T47D (cell line): Measurements from ENCODE around the gene AKNAD1.
"Not testable (repeated sequence)": the region's sequence is repeated elsewhere in the genome, so short reads cannot be mapped to it uniquely, and the experiment has no call there.

Source experiments
- DNase-seq, 2 experiments: peaks; one replicate each; pipeline versions ENCODE4 v3.0.0 to v3.0.0-alpha.2; 2011 to 2012; ENCODE audit warnings: low read depth in 1 of 2, low spot score in 1 of 2
- JUND ChIP-seq: IDR thresholded peaks from 2 replicates; pipeline ENCODE4 v1.6.1; 2012; ENCODE audit warnings: low read depth
- in situ Hi-C: cut with HindIII; loops from 2 replicates; pipeline ENCODE4 v1.10.0; 2016; ENCODE audit warnings: low sequenced_read_pairs, low pct_unique_long_range_greater_than_20kb

AKNAD1 gene

GRCh38 chr1:108816049-108816893 lies 40.6 kb downstream of the AKNAD1 start:
- TF ChIP-seq JUND: no peak
- no peak for DNase-seq
- in situ Hi-C loops: no loop called here

- TF ChIP-seq JUND: no peak
- in situ Hi-C loops: no loop called here
- DNase-seq: no peak
Observed at GRCh38 chr1:108815566-108815965, 41.3 kb downstream of the AKNAD1 start.

GRCh38 chr1:108814343-108815125 lies 42.4 kb downstream of the AKNAD1 start:
- DNase-seq: no peak
- no peak for TF ChIP-seq JUND
- in situ Hi-C loops: no loop called here

GRCh38 chr1:108813326-108813725 lies 43.6 kb downstream of the AKNAD1 start:
- TF ChIP-seq JUND: no peak
- DNase-seq: no peak
- in situ Hi-C loops: no loop called here

GRCh38 chr1:108811611-108812010 lies 45.3 kb downstream of the AKNAD1 start:
- no peak for DNase-seq
- no peak for TF ChIP-seq JUND
- in situ Hi-C loops: no loop called here

GRCh38 chr1:108808438-108808837 lies 48.5 kb downstream of the AKNAD1 start:
- in situ Hi-C loops: no loop called here

GRCh38 chr1:108803548-108803947 lies 53.3 kb downstream of the AKNAD1 start:
- in situ Hi-C loops: no loop called here

More at GRCh38 chr1:108808438-108808837, 48.5 kb downstream of the AKNAD1 start:
- no peak for TF ChIP-seq JUND
- no peak for DNase-seq

GRCh38 chr1:108801101-108801500 lies 55.8 kb downstream of the AKNAD1 start:
- TF ChIP-seq JUND: no peak
- no peak for DNase-seq
- in situ Hi-C loops: no loop called here

More at GRCh38 chr1:108803548-108803947, 53.3 kb downstream of the AKNAD1 start:
- DNase-seq: no peak
- no peak for TF ChIP-seq JUND

GRCh38 chr1:108799001-108799400 lies 57.9 kb downstream of the AKNAD1 start:
- no peak for TF ChIP-seq JUND
- no peak for DNase-seq
- in situ Hi-C loops: no loop called here

- TF ChIP-seq JUND: no peak
- in situ Hi-C loops: no loop called here
- no peak for DNase-seq
Observed at GRCh38 chr1:108792420-108792819, 64.5 kb downstream of the AKNAD1 start.

GRCh38 chr1:108791790-108792189 lies 65.1 kb downstream of the AKNAD1 start:
- DNase-seq: no peak
- TF ChIP-seq JUND: no peak
- in situ Hi-C loops: no loop called here

- in situ Hi-C loops: no loop called here
- no peak for DNase-seq
- TF ChIP-seq JUND: no peak
Observed at GRCh38 chr1:108785880-108786279, 71.0 kb downstream of the AKNAD1 start.

GRCh38 chr1:108785264-108785663 lies 71.6 kb downstream of the AKNAD1 start:
- in situ Hi-C loops: no loop called here
- no peak for DNase-seq
- TF ChIP-seq JUND: no peak

GRCh38 chr1:108781575-108781944 lies 75.3 kb downstream of the AKNAD1 start:
- in situ Hi-C loops: not testable (repeated sequence)

More at GRCh38 chr1:108781575-108781944, 75.3 kb downstream of the AKNAD1 start:
- DNase-seq: not testable (repeated sequence)
